Kidney tubule cell (primary cell): ENCODE data around the gene PCDHGA1.

ENCODE experiments used
- DNase-seq: peaks from one replicate; pipeline ENCODE4 v3.0.0-alpha.2; 2018; ENCODE audit warnings: low spot score

The PCDHGA1 gene

DNA sequence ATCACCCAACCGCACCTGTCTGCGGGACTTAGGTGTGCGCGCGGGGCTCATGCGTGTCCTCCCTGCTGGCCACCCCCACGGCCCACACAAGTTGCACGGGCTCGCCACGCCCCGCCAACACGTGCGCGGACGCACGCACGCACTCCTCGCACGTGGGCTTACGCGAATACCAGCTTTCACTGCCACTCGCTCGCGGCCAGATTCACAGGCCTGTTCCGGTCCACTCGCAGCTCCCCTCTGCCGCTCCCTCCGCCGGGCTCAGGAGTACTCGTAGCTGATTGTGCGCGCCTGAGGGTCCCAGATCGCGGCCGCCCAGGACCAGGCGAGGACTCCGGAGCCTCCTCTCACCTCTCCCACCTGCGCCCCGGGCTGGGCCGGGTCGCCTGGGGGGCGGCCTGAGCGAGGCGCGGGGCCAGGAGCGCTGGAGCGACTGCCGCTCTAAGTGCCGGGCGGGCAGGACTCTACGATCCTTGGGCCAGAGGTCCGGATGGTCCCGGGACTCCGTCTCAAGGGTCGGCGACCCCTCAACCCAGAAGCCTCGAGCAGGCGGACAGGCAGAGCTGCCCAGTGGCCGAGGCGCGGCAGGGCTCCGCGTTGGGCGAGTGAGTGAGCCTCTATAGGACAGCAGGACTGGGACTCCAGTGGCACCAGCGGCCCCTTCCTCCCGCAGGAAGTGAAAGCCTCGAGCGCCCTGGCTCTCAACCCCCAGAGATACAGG lies 162.0 kb downstream of the PCDHGA1 start:
- DNase-seq: no peak

DNA sequence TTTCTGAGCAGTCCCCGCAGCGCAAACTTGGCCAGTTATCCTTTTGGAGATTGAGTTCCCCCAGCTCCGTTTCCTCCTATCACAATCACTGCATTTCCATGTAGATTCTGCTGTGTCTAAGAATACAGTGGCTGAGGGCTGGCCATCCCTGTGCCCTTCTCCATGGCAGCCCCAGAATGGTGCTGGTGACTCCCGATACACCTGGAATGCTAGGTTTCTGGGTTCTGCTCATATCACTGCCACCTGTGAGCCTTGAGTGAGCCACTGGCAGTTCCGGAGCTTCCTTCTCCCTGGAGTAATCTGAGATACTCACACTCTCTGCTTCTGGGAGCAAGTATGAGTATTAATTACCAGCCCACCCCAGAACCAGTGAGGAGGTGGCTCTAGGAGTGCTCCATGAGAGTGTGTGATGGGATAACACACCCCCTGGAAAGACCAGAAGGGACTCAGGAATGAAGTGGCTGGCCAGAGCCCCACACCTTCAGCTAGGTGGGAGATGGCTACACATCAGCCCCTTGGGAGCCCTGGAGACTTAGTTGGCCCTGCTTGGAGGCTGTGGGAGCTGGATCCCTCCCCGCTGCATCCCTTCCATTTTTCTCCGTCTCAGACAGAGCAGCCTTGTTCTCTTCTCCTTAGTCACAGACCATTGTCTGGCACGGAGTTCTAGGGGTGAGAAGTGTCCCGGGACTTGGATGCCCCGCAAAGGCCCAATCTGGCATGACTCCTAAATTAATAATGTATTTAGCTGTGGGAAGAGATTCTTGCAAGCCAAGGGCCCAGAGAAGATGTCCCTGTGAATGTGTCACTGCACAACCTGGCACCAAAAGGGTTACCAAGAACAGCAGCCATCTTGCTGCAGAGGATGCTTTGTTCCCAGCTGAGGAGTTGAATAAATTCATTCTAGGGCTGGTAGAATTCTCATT lies 163.4 kb downstream of the PCDHGA1 start:
- no peak for DNase-seq

DNA sequence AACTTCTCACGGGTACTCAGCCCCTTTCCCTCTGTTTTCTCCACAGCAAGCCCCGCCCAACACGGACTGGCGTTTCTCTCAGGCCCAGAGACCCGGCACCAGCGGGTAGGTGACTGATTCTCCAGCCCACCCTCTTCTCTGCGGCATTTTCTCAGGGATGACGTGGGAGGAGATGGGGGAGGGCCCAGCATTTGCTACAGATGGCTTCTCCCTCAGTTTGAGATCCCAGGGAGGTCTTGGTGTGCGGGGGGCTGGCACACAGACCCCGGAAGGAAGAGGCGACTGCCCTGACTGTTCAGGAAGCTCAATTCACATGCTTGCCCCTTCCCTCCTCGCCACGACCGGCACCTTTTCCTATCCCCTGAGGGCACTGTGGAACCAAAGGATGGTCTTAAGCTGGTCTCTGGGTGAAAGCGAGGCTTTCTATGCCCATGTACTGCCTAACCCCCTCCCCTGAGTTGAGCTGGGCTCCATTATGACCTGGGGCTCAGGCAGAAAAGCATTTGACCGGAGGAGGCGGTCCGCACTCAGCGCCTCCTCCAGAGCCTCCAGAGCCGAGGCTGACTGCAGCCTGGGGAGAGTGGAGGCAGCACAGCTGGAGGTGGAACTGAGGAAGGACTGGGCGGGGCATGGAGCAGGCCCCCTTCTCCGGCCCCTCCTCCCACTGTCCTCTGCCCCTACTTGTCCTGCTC lies 164.6 kb downstream of the PCDHGA1 start:
- no peak for DNase-seq

DNA sequence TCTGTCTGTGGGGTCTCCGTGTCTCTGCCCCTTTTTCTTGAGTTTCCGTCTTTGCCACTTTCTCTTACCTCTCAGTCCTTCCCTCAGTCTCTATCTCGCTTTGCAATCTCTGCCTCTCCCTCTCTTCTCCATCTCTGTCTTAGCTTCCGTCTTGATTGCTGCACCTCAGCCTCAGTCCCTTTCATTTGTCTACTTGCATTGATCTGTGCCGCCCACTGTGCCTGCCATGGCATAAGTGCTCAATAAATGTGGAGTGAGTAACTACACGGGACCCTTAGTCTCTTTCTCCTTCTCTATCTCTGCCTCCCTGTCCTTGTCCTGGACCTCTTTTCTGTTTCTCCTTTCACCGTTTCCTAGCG lies 165.1 kb downstream of the PCDHGA1 start:
- DNase-seq: no peak

DNA sequence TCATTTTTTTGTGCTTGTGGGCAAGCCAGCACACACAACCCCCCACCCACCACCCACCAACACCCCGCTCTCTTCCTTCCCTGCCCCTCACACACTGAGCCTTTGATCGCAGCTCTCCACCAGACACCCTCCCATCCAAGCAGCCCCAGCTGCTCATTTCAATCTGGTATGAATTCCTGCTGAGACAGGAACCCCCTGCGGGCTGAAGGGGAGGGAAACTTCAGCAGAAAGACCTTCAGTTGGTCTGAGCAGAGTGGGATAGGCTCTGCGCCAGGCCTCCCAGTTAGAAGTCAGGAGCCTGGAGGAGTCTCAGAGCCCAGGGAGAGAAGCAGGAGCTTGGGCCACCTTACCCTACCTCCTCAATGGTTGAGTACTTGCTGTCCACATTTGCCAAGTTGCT lies 165.7 kb downstream of the PCDHGA1 start:
- DNase-seq: no peak

DNA sequence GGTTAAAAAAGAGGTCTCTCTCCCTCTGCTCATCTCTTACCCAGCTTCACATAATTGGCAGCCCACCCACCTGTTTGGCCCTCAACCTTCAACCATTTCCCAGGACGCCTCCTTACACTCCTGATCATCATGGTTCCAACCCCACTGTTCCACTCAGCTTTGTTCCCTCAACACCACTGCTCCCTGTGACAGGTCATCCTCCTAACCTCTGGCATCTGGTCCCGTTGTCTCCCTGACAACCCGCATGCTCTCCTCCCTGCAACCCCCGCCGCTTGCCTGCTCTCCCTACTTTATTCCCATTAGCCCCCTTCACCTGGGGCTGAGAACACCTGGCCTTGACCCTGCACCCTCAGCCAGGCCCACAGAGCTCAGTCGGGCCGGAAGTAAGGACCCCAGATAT lies 171.4 kb downstream of the PCDHGA1 start:
- no peak for DNase-seq

DNA sequence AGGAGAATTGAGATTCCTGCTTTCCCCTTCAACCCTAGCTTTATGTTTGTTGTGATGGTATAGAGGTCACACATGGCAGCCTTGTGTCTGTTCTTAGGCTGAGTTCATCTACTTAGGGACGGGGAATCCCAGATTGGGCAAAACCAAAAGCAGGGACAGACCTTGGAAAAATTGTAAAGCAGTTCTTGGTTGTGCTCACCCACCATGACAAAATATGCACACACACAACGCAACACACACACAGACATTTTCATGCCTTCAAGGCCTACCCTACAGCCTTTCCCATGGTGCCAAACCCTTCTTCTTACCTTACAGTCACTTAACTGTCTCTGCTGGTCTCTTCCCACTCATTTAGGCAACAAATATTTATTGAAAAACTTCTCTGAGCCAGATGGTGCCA lies 173.4 kb downstream of the PCDHGA1 start:
- no peak for DNase-seq

DNA sequence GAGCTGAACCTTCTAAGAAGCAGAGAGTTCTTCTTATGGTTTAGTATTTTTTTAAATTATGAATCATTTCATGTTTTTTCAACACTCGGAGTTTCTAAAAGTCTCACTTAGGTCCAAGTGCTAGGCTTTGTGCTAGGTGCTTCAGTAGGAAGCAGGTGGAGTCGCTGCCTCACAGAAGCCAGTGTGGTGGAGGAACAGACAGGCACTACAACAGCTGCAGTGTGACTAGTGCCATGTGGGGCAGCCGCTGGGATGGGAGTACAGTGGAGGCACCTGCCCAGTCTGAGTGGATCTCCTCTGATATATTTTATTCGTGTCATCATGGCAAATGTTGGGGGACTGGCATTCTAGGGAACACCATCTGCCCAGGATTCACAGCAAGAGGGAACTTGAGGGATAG lies 173.9 kb downstream of the PCDHGA1 start:
- no peak for DNase-seq

DNA sequence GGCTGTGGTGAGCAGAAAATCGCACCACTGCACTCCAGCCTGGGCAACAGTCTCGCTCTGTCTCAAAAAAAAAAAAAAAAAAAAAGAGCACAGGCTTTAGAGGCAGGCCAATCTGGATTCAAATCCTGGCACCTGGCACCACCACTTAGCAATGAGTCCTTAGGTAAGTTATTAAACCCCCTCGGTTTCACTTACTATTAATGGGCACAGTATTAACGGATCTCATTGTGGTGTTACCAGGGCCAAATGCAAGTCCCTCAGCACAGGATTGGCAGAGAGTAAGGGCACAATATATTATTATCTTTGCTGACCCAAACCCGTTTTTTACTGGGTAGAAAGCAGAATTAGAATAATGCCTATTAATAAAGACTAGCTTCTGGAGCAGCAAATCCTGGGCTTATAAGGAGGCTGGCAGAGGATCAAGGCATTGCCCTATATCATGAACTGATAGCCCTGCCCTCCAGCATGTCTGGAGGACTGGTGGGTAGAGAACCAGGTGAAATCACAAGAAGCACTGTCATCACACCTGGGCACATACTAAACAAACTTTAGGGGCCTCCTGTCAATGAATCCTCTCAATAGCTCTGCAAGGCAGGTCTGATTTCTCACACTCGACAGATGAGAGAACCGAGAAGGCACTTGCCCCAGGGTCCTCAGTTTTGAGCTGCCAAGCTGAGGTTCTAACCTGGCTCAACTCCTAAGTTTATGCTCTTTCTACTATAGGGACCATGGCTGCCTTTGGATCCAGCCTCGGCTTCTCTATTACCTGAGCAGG lies 176.3 kb downstream of the PCDHGA1 start:
- DNase-seq: no peak

DNA sequence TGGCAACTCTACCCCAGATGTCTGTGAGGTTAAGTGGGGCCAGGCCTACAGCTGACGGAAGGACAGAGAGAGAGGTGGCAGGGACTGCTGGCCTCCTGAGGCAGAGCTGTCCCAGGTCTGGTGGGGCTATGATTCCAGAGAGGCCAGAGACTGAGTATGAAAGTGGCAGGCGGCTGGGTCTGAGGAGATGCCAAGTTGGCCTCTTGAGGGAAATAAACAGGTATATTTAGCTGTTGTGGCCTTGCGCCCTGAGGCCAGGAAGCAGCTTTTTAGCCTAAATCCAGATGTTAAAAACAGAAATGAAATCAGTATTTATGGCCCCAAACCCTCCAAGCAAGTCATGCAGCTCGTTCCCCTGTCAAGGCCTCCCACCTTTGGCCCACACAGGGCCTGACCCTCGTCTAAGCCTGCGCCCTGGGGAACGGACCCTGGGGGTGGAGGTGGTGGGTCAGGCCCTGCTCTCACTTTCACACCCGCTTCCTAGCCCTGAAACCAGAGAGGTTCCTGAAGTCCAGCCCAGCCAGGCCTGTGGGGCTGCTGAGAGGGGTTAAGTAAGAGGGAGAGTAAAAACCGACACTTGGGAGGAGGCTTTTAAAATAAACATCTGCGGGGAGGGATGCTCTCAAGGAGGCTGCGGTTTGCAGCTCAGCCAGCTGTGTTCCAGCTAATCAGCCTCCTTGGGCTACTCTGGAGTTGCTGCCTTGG lies 177.2 kb downstream of the PCDHGA1 start:
- no peak for DNase-seq

DNA sequence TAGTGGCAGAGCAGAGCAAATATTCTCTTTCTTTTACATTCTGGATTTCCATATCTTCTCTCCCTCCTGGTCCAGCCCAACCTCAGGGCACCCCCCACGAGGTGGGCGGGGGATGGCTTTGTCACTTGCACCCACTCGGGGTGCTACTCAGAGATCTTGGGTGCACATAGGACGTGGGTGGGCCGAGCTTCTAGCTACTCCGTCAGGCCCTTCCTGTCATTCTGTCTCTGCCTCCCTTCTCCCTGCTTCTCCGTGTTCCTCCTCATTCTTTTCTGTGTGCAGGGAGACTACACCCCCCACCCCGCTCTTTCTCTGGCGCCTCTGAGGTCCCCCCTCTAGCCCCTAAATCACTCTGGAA lies 178.1 kb downstream of the PCDHGA1 start:
- DNase-seq: no peak

DNA sequence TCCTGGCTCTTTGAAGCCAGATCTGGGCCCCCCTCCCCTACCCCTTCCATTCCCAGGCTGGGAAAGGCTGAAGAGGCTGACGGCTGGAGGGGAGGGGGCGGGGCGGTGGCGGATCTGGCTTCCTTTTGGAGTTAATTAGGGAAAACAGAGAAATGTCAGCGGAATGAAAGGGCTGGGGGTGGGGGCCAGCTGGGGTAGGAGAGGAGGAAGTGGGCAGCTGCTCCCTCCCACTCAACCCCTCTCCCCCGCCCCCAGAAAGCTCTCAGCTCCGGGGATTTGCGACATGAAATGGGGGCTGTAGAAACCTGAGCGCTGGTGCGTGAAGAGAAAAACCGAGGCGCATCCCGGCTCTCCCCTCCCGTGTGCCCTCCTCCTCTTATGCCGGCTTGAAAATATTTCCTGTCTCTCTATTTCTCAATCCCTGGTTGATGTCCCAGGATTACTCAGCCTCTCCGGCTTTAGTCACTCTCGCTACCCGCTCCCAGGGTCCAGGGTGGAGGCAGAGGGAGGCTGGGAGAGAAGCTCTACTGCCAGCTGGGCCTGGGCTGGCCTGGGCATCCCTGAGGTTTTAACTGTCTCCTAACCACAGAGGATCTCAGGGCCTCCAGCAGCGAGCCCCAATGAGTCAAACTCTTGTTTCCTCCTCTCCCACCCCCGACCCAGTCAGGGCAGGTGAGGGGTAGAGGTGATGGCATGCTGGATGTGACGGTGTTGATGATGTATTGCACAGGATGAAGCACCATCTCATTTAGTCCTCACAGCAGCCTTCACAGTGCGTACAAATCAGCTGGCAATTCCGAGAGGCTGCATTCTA lies 178.7 kb downstream of the PCDHGA1 start:
- peak; percentile 96 for DNase-seq

DNA sequence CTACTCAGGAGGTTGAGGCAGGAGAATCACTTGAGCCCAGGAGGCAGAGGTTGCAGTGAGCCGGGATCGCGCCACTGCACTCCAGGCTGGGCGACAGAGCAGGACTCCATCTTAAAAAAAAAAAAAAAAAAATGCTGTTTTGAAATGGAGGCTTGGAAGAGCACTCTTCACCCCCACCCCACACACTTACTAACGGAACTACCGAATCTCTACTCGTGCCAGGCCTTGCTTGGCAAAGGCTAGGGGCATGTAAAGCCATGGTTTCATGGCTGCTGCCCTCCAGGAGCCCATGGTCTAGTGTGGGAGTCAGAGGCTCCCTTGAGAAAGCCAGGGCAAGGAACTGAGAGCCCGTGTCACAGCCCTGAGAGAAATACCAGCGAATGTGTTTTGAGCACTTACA lies 179.8 kb downstream of the PCDHGA1 start:
- DNase-seq: no peak

DNA sequence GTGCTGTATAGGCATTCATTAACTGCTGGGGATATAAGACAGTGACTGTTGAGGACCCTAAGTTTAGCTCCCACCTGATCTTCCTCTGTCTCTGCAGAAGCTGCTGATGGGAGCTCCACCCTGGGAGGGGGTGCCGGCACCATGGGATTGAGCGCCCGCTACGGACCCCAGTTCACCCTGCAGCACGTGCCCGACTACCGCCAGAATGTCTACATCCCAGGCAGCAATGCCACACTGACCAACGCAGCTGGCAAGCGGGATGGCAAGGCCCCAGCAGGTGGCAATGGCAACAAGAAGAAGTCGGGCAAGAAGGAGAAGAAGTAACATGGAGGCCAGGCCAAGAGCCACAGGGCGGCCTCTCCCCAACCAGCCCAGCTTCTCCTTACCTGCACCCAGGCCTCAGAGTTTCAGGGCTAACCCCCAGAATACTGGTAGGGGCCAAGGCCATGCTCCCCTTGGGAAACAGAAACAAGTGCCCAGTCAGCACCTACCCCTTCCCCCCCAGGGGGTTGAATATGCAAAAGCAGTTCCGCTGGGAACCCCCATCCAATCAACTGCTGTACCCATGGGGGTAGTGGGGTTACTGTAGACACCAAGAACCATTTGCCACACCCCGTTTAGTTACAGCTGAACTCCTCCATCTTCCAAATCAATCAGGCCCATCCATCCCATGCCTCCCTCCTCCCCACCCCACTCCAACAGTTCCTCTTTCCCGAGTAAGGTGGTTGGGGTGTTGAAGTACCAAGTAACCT lies 180.7 kb downstream of the PCDHGA1 start:
- DNase-seq: no peak

DNA sequence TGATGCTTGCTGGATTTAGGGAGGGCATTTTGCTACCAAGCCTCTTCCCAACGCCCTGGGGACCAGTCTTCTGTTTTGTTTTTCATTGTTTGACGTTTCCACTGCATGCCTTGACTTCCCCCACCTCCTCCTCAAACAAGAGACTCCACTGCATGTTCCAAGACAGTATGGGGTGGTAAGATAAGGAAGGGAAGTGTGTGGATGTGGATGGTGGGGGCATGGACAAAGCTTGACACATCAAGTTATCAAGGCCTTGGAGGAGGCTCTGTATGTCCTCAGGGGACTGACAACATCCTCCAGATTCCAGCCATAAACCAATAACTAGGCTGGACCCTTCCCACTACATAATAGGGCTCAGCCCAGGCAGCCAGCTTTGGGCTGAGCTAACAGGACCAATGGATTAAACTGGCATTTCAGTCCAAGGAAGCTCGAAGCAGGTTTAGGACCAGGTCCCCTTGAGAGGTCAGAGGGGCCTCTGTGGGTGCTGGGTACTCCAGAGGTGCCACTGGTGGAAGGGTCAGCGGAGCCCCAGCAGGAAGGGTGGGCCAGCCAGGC lies 181.5 kb downstream of the PCDHGA1 start:
- DNase-seq: no peak

DNA sequence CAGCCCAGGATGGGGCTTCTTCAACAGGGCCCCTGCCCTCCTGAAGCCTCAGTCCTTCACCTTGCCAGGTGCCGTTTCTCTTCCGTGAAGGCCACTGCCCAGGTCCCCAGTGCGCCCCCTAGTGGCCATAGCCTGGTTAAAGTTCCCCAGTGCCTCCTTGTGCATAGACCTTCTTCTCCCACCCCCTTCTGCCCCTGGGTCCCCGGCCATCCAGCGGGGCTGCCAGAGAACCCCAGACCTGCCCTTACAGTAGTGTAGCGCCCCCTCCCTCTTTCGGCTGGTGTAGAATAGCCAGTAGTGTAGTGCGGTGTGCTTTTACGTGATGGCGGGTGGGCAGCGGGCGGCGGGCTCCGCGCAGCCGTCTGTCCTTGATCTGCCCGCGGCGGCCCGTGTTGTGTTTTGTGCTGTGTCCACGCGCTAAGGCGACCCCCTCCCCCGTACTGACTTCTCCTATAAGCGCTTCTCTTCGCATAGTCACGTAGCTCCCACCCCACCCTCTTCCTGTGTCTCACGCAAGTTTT lies 182.1 kb downstream of the PCDHGA1 start:
- DNase-seq: peak; percentile 79

DNA sequence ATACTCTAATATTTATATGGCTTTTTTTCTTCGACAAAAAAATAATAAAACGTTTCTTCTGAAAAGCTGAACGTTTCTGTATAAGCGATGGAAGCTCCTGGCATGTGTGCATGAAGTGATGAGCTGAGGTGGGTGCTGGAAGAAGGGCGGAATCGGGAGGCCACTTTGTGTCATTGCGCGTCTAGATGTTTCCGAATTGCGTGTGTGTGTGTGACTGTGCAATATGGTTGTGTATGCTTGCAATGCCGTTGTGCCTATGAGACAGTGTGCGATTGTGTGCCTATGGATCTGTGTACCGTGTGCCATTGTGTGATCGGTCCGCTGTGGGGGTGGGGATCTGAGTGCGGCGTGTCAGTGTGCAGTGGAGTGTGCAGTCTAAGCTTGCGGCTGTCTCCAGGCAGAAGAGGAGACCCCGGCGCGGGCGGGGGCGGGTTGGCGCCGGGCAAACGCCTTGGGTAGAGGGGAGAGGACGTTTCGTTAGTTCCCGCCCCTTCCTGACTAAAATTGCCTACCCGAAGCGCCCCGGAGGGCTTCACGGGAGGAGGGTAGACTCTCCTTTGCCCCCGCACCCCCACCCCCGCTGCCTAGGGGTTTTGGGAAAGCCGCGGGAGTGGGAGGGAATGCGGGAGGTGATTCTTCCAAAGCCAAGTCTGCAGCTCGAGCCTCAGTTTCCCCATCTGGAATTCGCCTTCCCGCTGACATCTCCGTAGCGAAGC lies 182.8 kb downstream of the PCDHGA1 start:
- peak; percentile 45 for DNase-seq

DNA sequence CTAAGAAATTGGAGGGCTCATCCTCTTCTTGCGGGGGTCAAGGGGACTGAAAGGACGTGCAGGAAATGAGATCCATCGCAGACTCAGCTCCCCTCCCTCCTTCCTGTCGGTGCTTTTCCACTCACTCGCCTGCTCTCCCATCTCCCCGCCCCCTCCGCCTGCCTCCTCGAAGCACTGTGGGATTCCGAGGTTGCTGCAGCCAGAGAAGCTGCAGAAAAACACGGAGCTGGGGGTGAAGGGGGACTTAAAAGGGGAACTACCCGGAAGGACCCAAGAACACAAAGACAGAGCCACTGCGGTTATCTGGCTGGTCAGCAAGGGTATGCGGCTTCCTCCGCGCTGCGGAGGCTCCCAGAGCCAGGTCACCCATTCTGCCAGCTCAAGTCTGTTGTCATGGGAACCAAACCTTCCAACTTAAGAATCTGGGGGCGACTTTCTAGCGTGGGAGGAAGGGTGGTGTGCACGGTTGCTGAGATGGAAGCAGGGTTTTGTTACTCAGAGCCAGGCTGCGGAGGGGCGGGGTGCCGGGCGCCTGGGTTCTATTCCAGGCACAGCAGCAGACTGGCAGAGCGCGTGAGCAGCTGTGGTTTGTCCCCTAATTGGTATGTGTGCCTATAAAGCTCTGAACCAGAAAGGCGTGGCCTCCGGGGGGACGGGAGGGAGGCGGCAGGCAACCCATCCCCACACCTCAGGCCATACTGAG lies 183.5 kb downstream of the PCDHGA1 start:
- peak; percentile 87 for DNase-seq
